GM19193 (cell line): ENCODE measurements around the gene KRTAP9-6.

ENCODE experiments used
- POLR2A ChIP-seq: IDR thresholded peaks from 4 replicates; pipeline ENCODE4 v1.6.1; 2011; ENCODE audit not compliant: insufficient read depth, insufficient read length; ENCODE audit errors: extremely low read depth

Gene KRTAP9-6

DNA sequence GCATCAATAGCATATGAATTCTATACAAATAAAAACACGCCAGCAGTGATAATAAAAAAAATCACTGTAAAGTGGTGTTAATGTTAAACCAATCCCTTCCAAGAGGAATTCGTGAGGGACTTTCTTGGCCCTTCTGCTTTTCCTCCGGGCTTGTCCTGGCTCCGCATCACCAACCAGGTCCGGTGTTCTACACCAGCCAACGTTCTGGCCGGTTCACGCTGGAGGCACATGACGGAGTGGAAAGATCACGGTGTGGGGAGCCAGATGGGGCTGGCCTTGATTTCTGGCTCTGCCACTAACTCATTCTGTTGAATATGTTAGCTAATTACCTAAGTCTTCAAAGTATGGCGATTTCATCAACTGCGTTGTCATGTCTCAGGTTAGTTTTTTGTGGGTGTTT, 38.9 kb downstream of the KRTAP9-6 start:
- TF ChIP-seq POLR2A: no peak

GRCh38 chr17:41307647-41308046, 42.5 kb downstream of the KRTAP9-6 start:
- TF ChIP-seq POLR2A: no peak

DNA sequence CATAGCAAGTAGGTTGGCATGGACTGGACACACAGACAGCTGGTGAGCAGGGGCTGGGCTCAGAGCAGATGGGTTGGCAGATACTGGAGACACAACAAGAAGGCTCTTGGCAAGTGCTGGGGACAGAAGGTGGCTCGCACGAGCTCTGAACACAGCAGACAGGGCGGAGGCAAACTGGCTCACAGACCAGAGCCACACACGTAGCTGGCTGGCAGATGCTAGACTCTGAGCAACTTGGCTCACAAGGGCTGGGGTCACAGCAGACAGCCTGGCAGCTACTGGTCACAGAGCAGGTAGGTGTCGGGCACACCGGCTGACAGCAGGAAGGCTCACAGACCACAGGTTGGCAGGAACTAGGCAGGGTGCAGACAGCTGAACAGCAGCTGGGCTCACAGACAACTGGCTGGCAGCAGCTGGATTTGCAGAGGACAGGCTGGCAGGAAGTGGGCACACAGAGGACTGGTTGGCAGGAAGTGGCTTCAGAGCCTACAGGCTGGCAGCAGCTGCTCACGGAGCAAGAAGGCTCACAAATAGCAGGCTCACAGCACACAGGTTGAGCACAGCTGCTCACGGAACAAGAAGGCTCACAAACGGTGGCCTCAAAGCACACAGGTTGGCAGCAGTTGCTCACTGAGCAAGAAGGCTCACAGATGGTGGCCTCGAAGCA, 43.2 kb downstream of the KRTAP9-6 start:
- TF ChIP-seq POLR2A: no peak

DNA sequence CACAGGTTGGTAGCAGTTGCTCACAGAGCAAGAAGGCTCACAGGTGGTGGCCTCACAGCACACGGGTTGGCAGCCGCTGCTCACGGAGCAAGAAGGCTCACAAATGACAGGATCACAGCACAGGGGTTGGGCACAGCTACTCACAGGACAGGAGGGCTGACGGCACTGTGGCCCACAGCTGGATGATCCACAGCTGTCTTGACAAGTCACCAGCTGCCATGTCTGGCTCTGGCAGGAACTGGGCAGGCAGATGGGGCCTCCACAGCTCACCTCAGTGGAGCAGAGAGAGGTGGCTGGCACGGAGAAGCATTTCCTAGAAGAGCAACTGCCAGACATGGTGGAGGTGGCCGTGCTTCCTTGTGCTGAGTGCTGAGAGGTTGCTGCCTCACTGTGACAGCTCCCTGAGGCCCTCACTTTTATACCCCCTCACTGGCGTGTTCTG, 43.8 kb downstream of the KRTAP9-6 start, which contains the start of gene KRTAP16-1:
KRTAP16-1 (minus strand) TSS at position 392 of the 442 bp plus-strand sequence; CDS start at position 336, 56 bp downstream.
- TF ChIP-seq POLR2A: no peak

GRCh38 chr17:41311111-41311510, 45.9 kb downstream of the KRTAP9-6 start:
- TF ChIP-seq POLR2A: no peak

- TF ChIP-seq POLR2A: no peak
Observed at GRCh38 chr17:41315204-41315794, 50.1 kb downstream of the KRTAP9-6 start, which contains the start of gene KRTAP17-1. KRTAP17-1 (minus strand) TSS chr17:41315710; CDS start chr17:41315650, 60 bp downstream.
